HG03159 (cell line): ENCODE data around the gene IFNAR2.
"Not testable (repeated sequence)": the region's sequence is repeated elsewhere in the genome, so short reads cannot be mapped to it uniquely, and the experiment has no call there.

Experiments used
- ATAC-seq: cut with Tn5 transposase; IDR thresholded peaks from one replicate; pipeline ENCODE4 v1.9.1; 2021; ENCODE audit warnings: mild to moderate bottlenecking, moderate library complexity; ENCODE audit not compliant: unreplicated experiment

IFNAR2 gene

GRCh38 chr21:33212159-33212851 lies 17.4 kb upstream of the IFNAR2 start:
- no peak for ATAC-seq

GRCh38 chr21:33214056-33214455 lies 15.7 kb upstream of the IFNAR2 start:
- no peak for ATAC-seq

- no peak for ATAC-seq
These were observed 12.6 kb upstream of the IFNAR2 start for GRCh38 chr21:33217138-33217520.

GRCh38 chr21:33219300-33219699 lies 10.4 kb upstream of the IFNAR2 start:
- ATAC-seq, result no peak

GRCh38 chr21:33219954-33220353 lies 9.8 kb upstream of the IFNAR2 start:
- ATAC-seq, result no peak

- ATAC-seq, result not testable (repeated sequence)
These were observed 4.4 kb upstream of the IFNAR2 start for GRCh38 chr21:33225376-33225775.

- ATAC-seq, result no peak
These were observed 1.3 kb upstream of the IFNAR2 start for GRCh38 chr21:33228455-33228854.

GRCh38 chr21:33229099-33229783 lies 497 bp upstream of the IFNAR2 start:
- peak; percentile 2 for ATAC-seq

- ATAC-seq, result peak; percentile 19
These were observed 997 bp downstream of the IFNAR2 start for GRCh38 chr21:33230545-33231324.

GRCh38 chr21:33231526-33231925 lies 1.8 kb downstream of the IFNAR2 start:
- no peak for ATAC-seq

GRCh38 chr21:33232291-33233034 lies 2.7 kb downstream of the IFNAR2 start:
- ATAC-seq, result no peak

GRCh38 chr21:33234635-33235520 lies 5.1 kb downstream of the IFNAR2 start:
- no peak for ATAC-seq

- no peak for ATAC-seq
These were observed 6.4 kb downstream of the IFNAR2 start for GRCh38 chr21:33236013-33236686.

- ATAC-seq, result no peak
These were observed 7.0 kb downstream of the IFNAR2 start for GRCh38 chr21:33236766-33237165.

- ATAC-seq, result no peak
These were observed 7.7 kb downstream of the IFNAR2 start for GRCh38 chr21:33237486-33237885.

- peak; percentile 28 for ATAC-seq
These were observed 8.4 kb downstream of the IFNAR2 start for GRCh38 chr21:33238146-33238545.

- peak; percentile 69 for ATAC-seq
These were observed 9.0 kb downstream of the IFNAR2 start for GRCh38 chr21:33238565-33239255.

GRCh38 chr21:33239559-33240127 lies 9.9 kb downstream of the IFNAR2 start:
- not testable (repeated sequence) for ATAC-seq

- no peak for ATAC-seq
These were observed 10.7 kb downstream of the IFNAR2 start for GRCh38 chr21:33240404-33240803.
